SK-N-MC (cell line): Measurements from ENCODE around the gene CCDC88A.
A peak's percentile ranks its signal among the peaks of the same experiment; 100 is the strongest.
"Not testable (repeated sequence)": the region's sequence is repeated elsewhere in the genome, so short reads cannot be mapped to it uniquely, and the experiment has no call there.

Experiments used
- DNase-seq: peaks from one replicate; pipeline ENCODE4 v3.0.0-alpha.2; 2011; ENCODE audit warnings: low read depth, low spot score
- H3K27ac ChIP-seq: fragments of 200-600 bp; sonication (generic); 2 replicates; pipeline ENCODE4 v1.5.1; 2016; ENCODE audit warnings: mixed run types
- H3K36me3 ChIP-seq: fragments of 200-600 bp; sonication (generic); 2 replicates; pipeline ENCODE4 v1.6.1; 2017; ENCODE audit warnings: antibody characterized with exemption, low read length, mixed read lengths; ENCODE audit not compliant: insufficient read depth
- H3K4me3 ChIP-seq: fragments of 200-600 bp; sonication (generic); 2 replicates; pipeline ENCODE4 v1.5.1; 2016
- H3K9ac ChIP-seq: fragments of 200-600 bp; sonication (generic); 2 replicates; pipeline ENCODE4 v1.8.0; 2017; ENCODE audit warnings: mixed run types, mixed read lengths; ENCODE audit not compliant: insufficient read length
- H3K9me3 ChIP-seq: fragments of 200-600 bp; sonication (generic); 2 replicates; pipeline ENCODE4 v1.6.1; 2017; ENCODE audit warnings: low read depth, mild to moderate bottlenecking, antibody characterized with exemption, low read length, moderate library complexity, mixed read lengths
- EZH2 ChIP-seq: fragments of 200-600 bp; sonication (generic); IDR thresholded peaks from one replicate; pipeline ENCODE4 v1.6.1; 2017; ENCODE audit warnings: antibody characterized with exemption
- FOXP2 ChIP-seq: optimal IDR thresholded peaks from 2 replicates; pipeline ENCODE3; 2011; ENCODE audit warnings: mild to moderate bottlenecking, moderate library complexity; ENCODE audit not compliant: insufficient read depth; ENCODE audit errors: extremely low read length, control extremely low read depth
- POLR2AphosphoS5 ChIP-seq: IDR thresholded peaks from 2 replicates; pipeline ENCODE4 v1.6.1; 2012; ENCODE audit warnings: mild to moderate bottlenecking, low read depth, low read length, borderline replicate concordance

The CCDC88A gene

GRCh38 chr2:55277310-55277709 lies 142.3 kb downstream of the CCDC88A start:
- Histone ChIP-seq H3K27ac (no peak overlapping the region), H3K9ac (no peak overlapping the region), H3K4me3 (no peak overlapping the region), H3K36me3 (no peaks in the 10 kb centered on the region), H3K9me3 (no peaks in the 10 kb centered on the region)
- TF ChIP-seq POLR2AphosphoS5 (no peak), FOXP2 (no peak), EZH2 (no peak)
- no peak for DNase-seq

GRCh38 chr2:55274346-55274745 lies 145.3 kb downstream of the CCDC88A start:
- not testable (repeated sequence) for H3K9me3 ChIP-seq, H3K36me3 ChIP-seq, H3K9ac ChIP-seq, DNase-seq, H3K4me3 ChIP-seq, H3K27ac ChIP-seq

DNA sequence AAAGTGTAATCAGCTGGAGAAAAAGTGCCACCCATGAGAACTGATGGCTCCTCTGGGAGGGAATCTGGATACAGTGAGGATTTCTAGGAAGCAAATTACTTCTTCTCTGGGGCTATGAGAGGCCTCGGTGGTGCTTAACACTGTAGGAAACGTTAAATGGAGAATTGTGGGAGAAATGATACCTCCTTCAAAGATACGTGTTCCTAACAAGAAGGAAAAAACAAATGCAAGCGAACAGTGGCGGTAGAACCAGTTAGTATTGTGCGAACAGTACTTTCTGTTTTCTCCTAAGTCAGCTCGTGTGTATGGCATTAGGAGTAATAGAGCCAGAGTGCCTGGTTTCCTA lies 150.0 kb downstream of the CCDC88A start:
- no peak for TF ChIP-seq FOXP2
- no peak for TF ChIP-seq EZH2
- no peak for TF ChIP-seq POLR2AphosphoS5
- H3K36me3 ChIP-seq, result no peaks in the 10 kb centered on the region
- H3K27ac ChIP-seq, result peak overlapping the region; percentile 73
- peak overlapping the region; percentile 93 for H3K9ac ChIP-seq
- H3K4me3 ChIP-seq, result peak overlapping the region; percentile 84
- no peak for DNase-seq
- H3K9me3 ChIP-seq, result no peaks in the 10 kb centered on the region

- Histone ChIP-seq H3K36me3 (no peaks in the 10 kb centered on the region; the same call in 1 of the 2 replicates), H3K9ac (peak within 1 kb of the TSS; percentile 93), H3K27ac (peak within 1 kb of the TSS; percentile 73), H3K9me3 (no peaks in the 10 kb centered on the region), H3K4me3 (peak within 1 kb of the TSS; percentile 84)
- peak; percentile 51 for DNase-seq
- TF ChIP-seq POLR2AphosphoS5, result peak; percentile 97
- TF ChIP-seq FOXP2, result no peak
- no peak for TF ChIP-seq EZH2
Measured at GRCh38 chr2:55268907-55269644, 150.6 kb downstream of the CCDC88A start, which contains the start of gene MTIF2. Gene MTIF2, minus strand, starts transcription at chr2:55269231. Its CDS starts 5,373 bp downstream, at chr2:55263858.

DNA sequence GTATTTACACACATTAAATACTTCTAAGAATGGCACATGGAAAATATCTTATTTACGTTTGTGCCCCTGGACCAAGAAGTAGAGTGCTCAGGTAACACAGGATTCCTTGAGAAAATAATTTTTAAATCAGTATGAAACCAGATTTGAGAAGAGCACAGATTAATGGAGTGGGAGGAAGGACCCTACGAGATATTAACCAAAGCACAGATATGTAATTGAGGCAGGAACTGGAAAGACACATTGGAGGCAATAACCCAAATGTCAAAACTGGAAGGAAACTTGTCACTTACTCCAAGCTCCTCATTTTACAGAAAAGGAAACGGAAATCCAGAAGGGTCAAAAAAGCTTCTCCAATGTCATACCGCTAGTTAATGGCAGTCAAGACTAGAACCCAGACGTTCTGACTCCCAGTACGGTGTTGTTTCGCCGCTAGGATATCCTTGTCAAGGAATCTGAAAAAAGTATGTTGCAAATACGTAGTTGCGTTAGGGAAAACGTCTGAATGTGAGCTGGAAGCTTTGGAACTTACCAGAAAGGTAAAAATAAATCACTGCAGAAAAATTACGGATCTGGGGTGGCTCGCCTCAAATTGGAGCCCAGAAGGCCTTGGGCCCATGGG lies 151.3 kb downstream of the CCDC88A start:
- H3K4me3 ChIP-seq, result peak overlapping the region; percentile 84
- peaks cover 7% of the 10 kb centered on the region for H3K36me3 ChIP-seq
- H3K27ac ChIP-seq, result peak overlapping the region; percentile 73; the same call in 1 of the 2 replicates
- H3K9me3 ChIP-seq, result no peaks in the 10 kb centered on the region
- DNase-seq, result no peak
- no peak for TF ChIP-seq POLR2AphosphoS5
- TF ChIP-seq EZH2, result no peak
- no peak for TF ChIP-seq FOXP2
- peak overlapping the region; percentile 93 for H3K9ac ChIP-seq

GRCh38 chr2:55259586-55259985 lies 160.1 kb downstream of the CCDC88A start:
- H3K36me3 ChIP-seq, result peaks cover 36% of the 10 kb centered on the region
- H3K9ac ChIP-seq, H3K4me3 ChIP-seq, DNase-seq, H3K9me3 ChIP-seq, H3K27ac ChIP-seq: not testable (repeated sequence)

- Histone ChIP-seq H3K4me3 (no peak overlapping the region), H3K27ac (no peak overlapping the region), H3K9ac (no peak overlapping the region), H3K9me3 (no peaks in the 10 kb centered on the region), H3K36me3 (peaks cover 29% of the 10 kb centered on the region)
- no peak for DNase-seq
- TF ChIP-seq FOXP2, result no peak
- TF ChIP-seq POLR2AphosphoS5, result no peak
- no peak for TF ChIP-seq EZH2
Measured at GRCh38 chr2:55252832-55253231, 166.8 kb downstream of the CCDC88A start.

DNA sequence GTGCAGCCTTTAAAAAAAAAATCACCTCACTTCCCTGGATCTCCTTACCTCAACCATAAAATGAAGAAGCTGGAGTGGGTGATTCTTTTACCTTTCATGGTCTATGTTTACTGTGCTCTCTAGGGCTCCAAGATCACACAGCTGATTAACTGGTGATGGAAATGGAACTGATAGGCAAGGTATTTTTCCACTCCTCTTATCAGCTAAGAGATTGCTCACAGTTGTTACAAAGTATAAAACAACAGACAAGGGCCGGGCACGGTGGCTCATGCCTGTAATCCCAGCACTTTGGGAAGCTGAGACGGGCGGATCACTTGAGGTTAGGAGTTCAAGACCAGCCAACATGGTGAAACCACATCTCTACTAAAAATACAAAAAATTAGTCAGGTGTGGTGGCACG lies 172.6 kb downstream of the CCDC88A start:
- Histone ChIP-seq H3K4me3 (no peak overlapping the region), H3K9me3 (no peaks in the 10 kb centered on the region), H3K9ac (no peak overlapping the region), H3K36me3 (peaks cover 39% of the 10 kb centered on the region), H3K27ac (no peak overlapping the region)
- DNase-seq, result no peak
- TF ChIP-seq POLR2AphosphoS5, result no peak
- TF ChIP-seq FOXP2, result no peak
- no peak for TF ChIP-seq EZH2

GRCh38 chr2:55245411-55245810 lies 174.2 kb downstream of the CCDC88A start:
- H3K9ac ChIP-seq, result no peak overlapping the region
- no peak overlapping the region for H3K27ac ChIP-seq
- TF ChIP-seq EZH2 (no peak), FOXP2 (no peak), POLR2AphosphoS5 (no peak)
- no peak for DNase-seq
- no peaks in the 10 kb centered on the region for H3K9me3 ChIP-seq
- H3K36me3 ChIP-seq, result peaks cover 35% of the 10 kb centered on the region
- no peak overlapping the region for H3K4me3 ChIP-seq
